ENCODE measurements around the gene INTU.
A peak's percentile ranks its signal among the peaks of the same experiment; 100 is the strongest.
"Not testable (repeated sequence)": the region's sequence is repeated elsewhere in the genome, so short reads cannot be mapped to it uniquely, and the experiment has no call there.

Gene INTU

GRCh38 chr4:127632420-127633403 lies at the start of gene INTU:
Gene INTU, plus strand, starts transcription at chr4:127632957. Its CDS starts 78 bp downstream, at chr4:127633035.
- peak; percentile 88 for DNase-seq

- DNase-seq, result not testable (repeated sequence)
Observed at GRCh38 chr4:127586496-127586895, 46.3 kb upstream of the INTU start.

GRCh38 chr4:127586922-127587571 lies 45.7 kb upstream of the INTU start:
- DNase-seq, result peak; percentile 42

- DNase-seq, result not testable (repeated sequence)
Observed at GRCh38 chr4:127589153-127589552, 43.6 kb upstream of the INTU start.

- no peak for DNase-seq
Observed at GRCh38 chr4:127598656-127599055, 34.1 kb upstream of the INTU start.

- peak; percentile 7 for DNase-seq
Observed at GRCh38 chr4:127601029-127601428, 31.7 kb upstream of the INTU start.

- DNase-seq, result peak; percentile 45
Observed at GRCh38 chr4:127604949-127605709, 27.6 kb upstream of the INTU start.

- DNase-seq, result no peak
Observed at GRCh38 chr4:127606823-127607222, 25.9 kb upstream of the INTU start.

GRCh38 chr4:127609484-127609883 lies 23.3 kb upstream of the INTU start:
- no peak for DNase-seq

- DNase-seq, result no peak
Observed at GRCh38 chr4:127610488-127610887, 22.3 kb upstream of the INTU start.

- DNase-seq, result no peak
Observed at GRCh38 chr4:127616898-127617297, 15.9 kb upstream of the INTU start.

GRCh38 chr4:127618427-127618826 lies 14.3 kb upstream of the INTU start:
- no peak for DNase-seq

- no peak for DNase-seq
Observed at GRCh38 chr4:127622621-127622920, 10.2 kb upstream of the INTU start.

GRCh38 chr4:127622921-127623796 lies 9.6 kb upstream of the INTU start:
- DNase-seq, result peak; percentile 44

GRCh38 chr4:127623797-127624083 lies 9.0 kb upstream of the INTU start:
- DNase-seq, result no peak

GRCh38 chr4:127624173-127624572 lies 8.6 kb upstream of the INTU start:
- DNase-seq, result no peak

GRCh38 chr4:127629371-127629770 lies 3.4 kb upstream of the INTU start:
- DNase-seq, result no peak

GRCh38 chr4:127630152-127630551 lies 2.6 kb upstream of the INTU start:
- no peak for DNase-seq

- DNase-seq, result no peak
Observed at GRCh38 chr4:127631420-127631819, 1.3 kb upstream of the INTU start.

- DNase-seq, result no peak
Observed at GRCh38 chr4:127634181-127634580, 1.4 kb downstream of the INTU start.

GRCh38 chr4:127641524-127641923 lies 8.8 kb downstream of the INTU start:
- DNase-seq, result no peak

GRCh38 chr4:127642169-127642568 lies 9.4 kb downstream of the INTU start:
- DNase-seq, result no peak

- DNase-seq, result peak; percentile 65
Observed at GRCh38 chr4:127643791-127644190, 11.0 kb downstream of the INTU start.

Measured in NCI-H1105 treated with DMSO at 0.1 percent for 48 hours (cell line).